Kidney (tissue), 14 donors: Measurements from ENCODE around the gene SNX2. TPM values are rescaled to one million over a fixed set of nuclear protein-coding genes. Genes with fewer than 3 reads are reported as not detected.

Source experiments
- DNase-seq, 5 donors: peaks; one replicate each; pipeline ENCODE4 v3.0.0-alpha.2; 2013 to 2020
- FAIRE-seq: peaks from 2 replicates; lab custom pipeline; 2012; peaks lifted over from hg19 to GRCh38; lab: Jason Lieb, UNC
- H3K27ac ChIP-seq, 2 donors: one replicate each; pipeline ENCODE4 v1.7.0; 2013; ENCODE audit warnings: low read depth in 2 of 2, low read length in 2 of 2, inconsistent platforms in 1 of 2
- H3K27me3 ChIP-seq: one replicate; pipeline ENCODE4 v1.7.1; 2013; ENCODE audit warnings: low read length, inconsistent platforms; ENCODE audit not compliant: control insufficient read depth, insufficient read depth
- H3K36me3 ChIP-seq, 3 donors: one replicate each; pipeline versions ENCODE4 v1.7.0 to v1.7.1; 2013; ENCODE audit warnings: low read length in 3 of 3, control low read depth in 1 of 3, inconsistent platforms in 1 of 3; ENCODE audit not compliant: insufficient read depth in 3 of 3, control insufficient read depth in 2 of 3
- H3K4me1 ChIP-seq, 3 donors: one replicate each; pipeline versions ENCODE4 v1.7.0 to v1.7.1; 2013; ENCODE audit warnings: low read length in 3 of 3, inconsistent platforms in 1 of 3, low read depth in 1 of 3; ENCODE audit not compliant: control insufficient read depth in 2 of 3, insufficient read depth in 2 of 3
- H3K4me3 ChIP-seq, 3 donors: one replicate each; pipeline versions ENCODE4 v1.7.0 to v1.8.1; 2013; ENCODE audit warnings: low read length in 3 of 3, control low read depth in 1 of 3, inconsistent platforms in 1 of 3
- H3K9ac ChIP-seq, 3 donors: one replicate each; pipeline versions ENCODE4 v1.7.0 to v1.7.1; 2013; ENCODE audit warnings: low read length in 3 of 3, control low read depth in 1 of 3, inconsistent platforms in 1 of 3
- H3K9me3 ChIP-seq, 3 donors: one replicate each; pipeline versions ENCODE4 v1.7.0 to v1.7.1; 2013; ENCODE audit warnings: low read length in 3 of 3, control low read depth in 1 of 3, inconsistent platforms in 1 of 3; ENCODE audit not compliant: control insufficient read depth in 2 of 3, insufficient read depth in 1 of 3
- intact Hi-C: fragments of 100-400 bp; cut with DNase I; formaldehyde crosslinking; loops from one replicate; pipeline ENCODE4 v1.11.1; 2022
- polyA plus RNA-seq: library from polyadenylated mRNA; stranded (reverse); fragments of 350-450 nt; fragmentation: Illumina TruSeq; extraction: RNeasy Lipid Tissue Mini Kit (QIAGEN cat#74804); gene quantifications from one replicate; pipeline ENCODE4 v1.2.3, GENCODE V29; 2014; ENCODE audit warnings: low read depth, low replicate concordance; ENCODE audit not compliant: insufficient read depth
- total RNA-seq: library from RNA; stranded (reverse); fragmentation: NEBNext Ultra II Directional; extraction: Animal tissue kit (Norgen Biotek cat#: 25700); gene quantifications from one replicate; pipeline ENCODE4 v1.2.1, GENCODE V29; 2021
- TF ChIP-seq, protein P1 (sequence below): IDR thresholded peaks from 3 replicates; pipeline ENCODE4 v1.5.1; 2012; ENCODE audit warnings: mild to moderate bottlenecking, moderate library complexity, borderline replicate concordance; ENCODE audit not compliant: insufficient read depth; ENCODE audit errors: extremely low read depth
- donor health status: control.
- donor health status: control.
- donor health status: control.
- donor health status: control.
- donor health status: control.
- donor health status: DM: yes; HTN: yes; CAD: no.
- donor health status: Normal renal cell carcinoma (clear cell type).

Gene SNX2
- total and polyA plus RNA-seq, 2 donors from 2014 or later = 75.8 to 81.3 TPM

DNA sequence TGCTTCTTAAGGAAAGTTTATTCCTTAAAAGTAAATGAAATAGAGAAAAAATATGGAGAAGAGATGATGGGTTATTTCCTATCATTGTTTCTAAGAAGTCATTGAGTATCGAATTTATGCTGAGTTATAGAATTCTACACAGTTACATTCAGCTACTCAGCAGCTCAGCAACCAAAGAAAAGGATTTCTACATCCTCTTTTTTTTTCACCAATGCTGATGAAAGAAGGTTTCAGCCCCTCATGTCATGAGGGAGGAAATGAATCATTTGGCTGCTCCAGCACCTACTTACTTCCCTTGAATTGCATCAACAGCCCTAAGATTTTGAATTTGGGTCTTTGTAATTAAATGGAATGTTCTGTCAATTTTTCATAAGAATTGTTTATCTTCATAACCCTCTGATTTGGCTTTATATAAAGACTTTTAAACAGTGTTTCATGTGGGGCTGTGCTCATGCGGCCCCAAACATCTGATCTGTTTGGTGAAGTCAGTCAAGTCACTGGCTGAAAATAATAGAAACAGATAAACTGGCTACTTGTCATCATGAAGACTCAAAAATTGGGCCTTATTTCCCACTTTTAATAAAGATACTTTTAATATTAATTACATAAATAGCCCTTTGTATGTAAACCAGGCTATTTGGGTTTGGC is 18.5 kb upstream of the SNX2 start:
- H3K27ac ChIP-seq = no peak overlapping the region
- intact Hi-C loops = no loop called here
- FAIRE-seq = no peak

DNA sequence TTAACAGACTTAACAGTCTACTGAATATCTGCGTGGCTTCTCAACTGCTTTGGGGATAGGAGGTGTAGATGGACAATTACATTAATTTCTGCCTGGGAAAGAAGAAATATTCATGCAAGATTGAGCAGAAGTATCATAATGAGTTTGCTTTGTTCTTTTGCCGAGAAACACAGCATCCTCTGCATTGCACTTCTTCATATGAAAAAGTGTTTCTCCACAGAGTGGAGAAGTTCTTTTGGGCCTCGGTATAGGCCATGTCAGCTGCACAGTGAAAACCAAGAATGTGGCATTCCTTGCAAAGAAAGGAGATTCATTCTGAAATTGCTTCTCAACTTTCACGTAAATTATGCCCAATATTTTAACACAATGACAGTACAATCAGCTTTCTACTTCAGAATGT is 17.6 kb upstream of the SNX2 start:
- Histone ChIP-seq H3K27me3 (no peaks in the 10 kb centered on the region), H3K4me3 (no peak overlapping the region), H3K9ac (no peak overlapping the region), H3K9me3 (no peaks in the 10 kb centered on the region), H3K36me3 (no peaks in the 10 kb centered on the region), H3K27ac (no peak overlapping the region), H3K4me1 (no peaks in the 10 kb centered on the region)
- TF ChIP-seq, protein P1, sequence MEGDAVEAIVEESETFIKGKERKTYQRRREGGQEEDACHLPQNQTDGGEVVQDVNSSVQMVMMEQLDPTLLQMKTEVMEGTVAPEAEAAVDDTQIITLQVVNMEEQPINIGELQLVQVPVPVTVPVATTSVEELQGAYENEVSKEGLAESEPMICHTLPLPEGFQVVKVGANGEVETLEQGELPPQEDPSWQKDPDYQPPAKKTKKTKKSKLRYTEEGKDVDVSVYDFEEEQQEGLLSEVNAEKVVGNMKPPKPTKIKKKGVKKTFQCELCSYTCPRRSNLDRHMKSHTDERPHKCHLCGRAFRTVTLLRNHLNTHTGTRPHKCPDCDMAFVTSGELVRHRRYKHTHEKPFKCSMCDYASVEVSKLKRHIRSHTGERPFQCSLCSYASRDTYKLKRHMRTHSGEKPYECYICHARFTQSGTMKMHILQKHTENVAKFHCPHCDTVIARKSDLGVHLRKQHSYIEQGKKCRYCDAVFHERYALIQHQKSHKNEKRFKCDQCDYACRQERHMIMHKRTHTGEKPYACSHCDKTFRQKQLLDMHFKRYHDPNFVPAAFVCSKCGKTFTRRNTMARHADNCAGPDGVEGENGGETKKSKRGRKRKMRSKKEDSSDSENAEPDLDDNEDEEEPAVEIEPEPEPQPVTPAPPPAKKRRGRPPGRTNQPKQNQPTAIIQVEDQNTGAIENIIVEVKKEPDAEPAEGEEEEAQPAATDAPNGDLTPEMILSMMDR = no peak
- FAIRE-seq (no peak), DNase-seq (no peak)
- intact Hi-C loops = no loop called here

More for the DNA sequence above, 18.5 kb upstream of the SNX2 start:
- TF ChIP-seq, protein P1 = no peak
- Histone ChIP-seq H3K4me3 (no peak overlapping the region), H3K36me3 (no peaks in the 10 kb centered on the region), H3K9ac (no peak overlapping the region), H3K9me3 (no peaks in the 10 kb centered on the region), H3K27me3 (no peaks in the 10 kb centered on the region), H3K4me1 (no peaks in the 10 kb centered on the region)
- DNase-seq = no peak

DNA sequence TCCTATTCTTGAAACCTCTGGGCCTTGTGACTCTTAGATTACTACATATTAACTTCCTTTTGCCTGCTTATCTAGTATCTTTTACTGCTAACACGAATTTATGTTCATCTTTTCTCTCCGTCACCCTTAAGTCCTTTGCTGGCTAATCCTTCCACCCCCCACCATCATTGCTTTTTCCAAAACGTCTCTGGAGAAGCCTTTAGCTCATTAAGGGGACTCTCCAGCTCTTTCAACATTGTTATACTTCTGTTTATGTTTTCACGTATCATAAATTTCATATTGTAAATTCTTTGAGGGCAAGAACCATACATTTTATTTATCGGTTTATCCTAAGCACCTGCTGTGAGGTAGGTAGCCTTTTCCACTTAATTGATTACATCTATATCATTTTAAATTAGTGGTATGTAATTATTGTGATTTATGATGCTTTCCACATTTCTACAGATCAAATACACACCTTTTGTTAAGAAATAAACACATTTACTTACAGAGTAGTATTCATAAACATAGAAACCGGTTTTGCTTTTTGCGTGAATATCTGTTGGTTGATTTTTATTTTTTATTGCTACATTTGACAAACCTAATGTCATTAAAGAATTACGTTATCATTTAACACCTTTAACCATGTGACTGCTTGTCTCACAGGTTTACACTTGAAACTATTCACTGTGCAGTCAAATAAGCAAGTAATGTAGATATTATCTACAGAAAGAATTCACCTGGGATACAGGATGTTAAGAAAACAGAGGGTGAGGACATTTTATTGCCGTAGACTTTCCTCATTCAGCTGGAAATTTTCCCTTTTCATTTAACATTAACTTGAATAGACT is 15.4 kb upstream of the SNX2 start:
- TF ChIP-seq, protein P1 = no peak
- Histone ChIP-seq H3K27me3 (no peaks in the 10 kb centered on the region), H3K4me1 (no peaks in the 10 kb centered on the region), H3K4me3 (no peak overlapping the region), H3K9me3 (no peaks in the 10 kb centered on the region), H3K9ac (no peak overlapping the region), H3K27ac (no peak overlapping the region), H3K36me3 (no peaks in the 10 kb centered on the region)
- DNase-seq (no peak), FAIRE-seq (no peak)
- intact Hi-C loops = no loop called here
